Endothelial cell of umbilical vein (primary cell): ENCODE measurements around the gene RAB3IL1. TPM values are rescaled to one million over a fixed set of nuclear protein-coding genes. Genes with fewer than 3 reads are reported as not detected.

ENCODE experiments used
- BruUV-seq: library from RNA; stranded (reverse); fragments of 400-500 nt; replicated peaks from 2 replicates; lab custom pipeline; 2021; lab: Mats Ljungman, UMichigan
- CTCF ChIA-PET: fragments of 300-600, 350-600 bp; sonication (Branson Sonifier 250); formaldehyde crosslinking; loops from one replicate; lab custom pipeline; 2021; ENCODE audit warnings: antibody characterized with exemption, inconsistent platforms; lab: Charles Lee
- POLR2A ChIA-PET: fragments of 300-600, 350-600 bp; sonication (Branson Sonifier 250); formaldehyde crosslinking; loops from one replicate; lab custom pipeline; 2021; ENCODE audit warnings: antibody characterized with exemption, inconsistent platforms; lab: Charles Lee
- DNase-seq: peaks from one replicate; pipeline ENCODE4 v3.0.0-alpha.2; 2011; ENCODE audit warnings: low read depth, low spot score
- FAIRE-seq: peaks from 2 replicates; lab custom pipeline; 2011; peaks lifted over from hg19 to GRCh38; lab: Jason Lieb, UNC
- H2AFZ ChIP-seq: 2 replicates; pipeline ENCODE4 v1.6.0; 2012; ENCODE audit warnings: low read depth, low read length, control low read depth, inconsistent platforms
- H3K27ac ChIP-seq: 2 replicates; pipeline ENCODE4 v1.5.1; 2011; ENCODE audit warnings: low read depth, mild to moderate bottlenecking, control low read depth, low read length, moderate library complexity; ENCODE audit not compliant: insufficient read depth
- H3K27me3 ChIP-seq, 2 experiments: 2 replicates each; pipeline versions ENCODE4 v1.6.0 to v1.6.1; 2011; ENCODE audit warnings: low read length in 2 of 2, mixed read lengths in 1 of 2; ENCODE audit not compliant: control insufficient read depth in 2 of 2, insufficient read depth in 2 of 2
- H3K36me3 ChIP-seq, 2 experiments: 2 replicates in 1 of 2; 3 replicates in 1 of 2; pipeline ENCODE4 v1.5.1; 2011; ENCODE audit warnings: low read length in 2 of 2, mild to moderate bottlenecking in 1 of 2, moderate library complexity in 1 of 2; ENCODE audit not compliant: control insufficient read depth in 2 of 2, insufficient read depth in 2 of 2; ENCODE audit errors: extremely low read depth in 1 of 2
- H3K4me1 ChIP-seq: 3 replicates; pipeline ENCODE4 v1.5.1; 2011; ENCODE audit warnings: mild to moderate bottlenecking, low read length; ENCODE audit not compliant: control insufficient read depth, insufficient read depth; ENCODE audit errors: extremely low read depth
- H3K4me2 ChIP-seq: 2 replicates; pipeline ENCODE4 v1.6.1; 2011; ENCODE audit warnings: low read length, control low read depth, mixed read lengths; ENCODE audit not compliant: insufficient read depth
- H3K4me3 ChIP-seq, 3 experiments: fragments of 200-600 bp in 1 of 3; sonication (generic), shearing (Covaris generic) in 1 of 3; replicated peaks in 1 of 3; 2 replicates each; pipeline ENCODE4 v1.5.1; 2011 to 2016; ENCODE audit warnings: control low read depth in 3 of 3, low read length in 3 of 3, mild to moderate bottlenecking in 2 of 3, inconsistent platforms in 1 of 3, low read depth in 1 of 3, moderate library complexity in 1 of 3; ENCODE audit not compliant: insufficient read depth in 1 of 3
- H3K79me2 ChIP-seq: 2 replicates; pipeline ENCODE4 v1.6.0; 2012; ENCODE audit warnings: low read length, inconsistent platforms; ENCODE audit not compliant: control insufficient read depth, insufficient read depth
- H3K9ac ChIP-seq: replicated peaks from 2 replicates; pipeline ENCODE3; 2011; ENCODE audit warnings: low read length, control low read depth; ENCODE audit not compliant: insufficient read depth; ENCODE audit errors: extremely low read depth
- H3K9me1 ChIP-seq: replicated peaks from 3 replicates; pipeline ENCODE4 v1.6.0; 2011; ENCODE audit warnings: mild to moderate bottlenecking, low read length; ENCODE audit not compliant: control insufficient read depth, insufficient read depth; ENCODE audit errors: extremely low read depth
- H3K9me3 ChIP-seq: replicated peaks from 2 replicates; pipeline ENCODE4 v1.5.1; 2012; ENCODE audit warnings: low read length, inconsistent platforms; ENCODE audit not compliant: control insufficient read depth, insufficient read depth
- H4K20me1 ChIP-seq: replicated peaks from 2 replicates; pipeline ENCODE3; 2011; ENCODE audit warnings: mild to moderate bottlenecking, low read length; ENCODE audit not compliant: control insufficient read depth, insufficient read depth; ENCODE audit errors: extremely low read depth
- EZH2 ChIP-seq: IDR thresholded peaks from 2 replicates; pipeline ENCODE4 v1.6.1; 2012; ENCODE audit warnings: borderline replicate concordance, low read depth, mild to moderate bottlenecking, moderate library complexity, low read length, inconsistent platforms; ENCODE audit not compliant: severe bottlenecking
- FOS ChIP-seq: IDR thresholded peaks from 2 replicates; pipeline ENCODE4 v1.6.1; 2011; ENCODE audit warnings: mild to moderate bottlenecking, low read length, moderate library complexity, borderline replicate concordance; ENCODE audit not compliant: insufficient read depth
- GATA2 ChIP-seq: IDR thresholded peaks from 2 replicates; pipeline ENCODE4 v1.7.0; 2011; ENCODE audit warnings: low read depth, mild to moderate bottlenecking, moderate library complexity, mixed read lengths, low read length; ENCODE audit not compliant: insufficient read length, insufficient read depth
- JUN ChIP-seq: IDR thresholded peaks from 2 replicates; pipeline ENCODE4 v1.6.1; 2011; ENCODE audit warnings: borderline replicate concordance, low read depth; ENCODE audit not compliant: insufficient read length, insufficient read depth
- MYC ChIP-seq: IDR thresholded peaks from one replicate; pipeline ENCODE4 v1.6.1; 2011; ENCODE audit warnings: mild to moderate bottlenecking, low read depth, low read length
- POLR2A ChIP-seq: IDR thresholded peaks from 2 replicates; pipeline ENCODE4 v1.6.1; 2012; ENCODE audit warnings: low read depth, mild to moderate bottlenecking, control low read depth, low read length
- POLR2AphosphoS5 ChIP-seq: IDR thresholded peaks from 2 replicates; pipeline ENCODE4 v1.6.1; 2012; ENCODE audit warnings: low read depth, mild to moderate bottlenecking, control low read depth, low read length, moderate library complexity; ENCODE audit not compliant: insufficient read depth
- dilution Hi-C: fragments of 300-500 bp; cut with MboI; formaldehyde crosslinking; loops from one replicate; pipeline ENCODE4 v1.15.0; 2019; ENCODE audit warnings: low sequenced_read_pairs; ENCODE audit not compliant: extremely low pct_ligation_motif_present
- intact Hi-C: fragments of 100-400 bp; cut with micrococcal nuclease; formaldehyde crosslinking; loops from one replicate; pipeline ENCODE4 v1.10.0; 2022
- polyA plus RNA-seq, 4 experiments: library from polyadenylated mRNA; depleted of rRNA in 3 of 4; stranded (reverse) in 3 of 4; unstranded in 1 of 4; fragments of >200 nt; gene quantifications; 2 replicates each; pipeline versions ENCODE4 v1.2.1 to v1.2.3, GENCODE V29; 2011 to 2012; ENCODE audit warnings: missing spikeins in 1 of 4
- total RNA-seq: library from RNA; stranded (reverse); gene quantifications from 2 replicates; pipeline ENCODE4 v1.2.3, GENCODE V29; 2021
- TF ChIP-seq, protein P1 (sequence below), 2 donors: IDR thresholded peaks; 1 replicate in 1 of 2; 2 replicates in 1 of 2; pipeline ENCODE4 v1.5.1; 2011; ENCODE audit warnings: low read length in 2 of 2, mild to moderate bottlenecking in 2 of 2, moderate library complexity in 2 of 2, control low read depth in 1 of 2, inconsistent platforms in 1 of 2, low read depth in 1 of 2; ENCODE audit not compliant: insufficient read depth in 1 of 2; ENCODE audit errors: extremely low read depth in 1 of 2
- TF ChIP-seq, protein P2 (sequence below): IDR thresholded peaks from 2 replicates; pipeline ENCODE4 v1.6.1; 2011; ENCODE audit not compliant: insufficient read depth, insufficient read length

Gene RAB3IL1
- total and polyA plus RNA-seq, 2 donors (not counting 3 experiments of a cell fraction or from before 2014, with no cell fraction given): 1.8 to 3.6 TPM

DNA sequence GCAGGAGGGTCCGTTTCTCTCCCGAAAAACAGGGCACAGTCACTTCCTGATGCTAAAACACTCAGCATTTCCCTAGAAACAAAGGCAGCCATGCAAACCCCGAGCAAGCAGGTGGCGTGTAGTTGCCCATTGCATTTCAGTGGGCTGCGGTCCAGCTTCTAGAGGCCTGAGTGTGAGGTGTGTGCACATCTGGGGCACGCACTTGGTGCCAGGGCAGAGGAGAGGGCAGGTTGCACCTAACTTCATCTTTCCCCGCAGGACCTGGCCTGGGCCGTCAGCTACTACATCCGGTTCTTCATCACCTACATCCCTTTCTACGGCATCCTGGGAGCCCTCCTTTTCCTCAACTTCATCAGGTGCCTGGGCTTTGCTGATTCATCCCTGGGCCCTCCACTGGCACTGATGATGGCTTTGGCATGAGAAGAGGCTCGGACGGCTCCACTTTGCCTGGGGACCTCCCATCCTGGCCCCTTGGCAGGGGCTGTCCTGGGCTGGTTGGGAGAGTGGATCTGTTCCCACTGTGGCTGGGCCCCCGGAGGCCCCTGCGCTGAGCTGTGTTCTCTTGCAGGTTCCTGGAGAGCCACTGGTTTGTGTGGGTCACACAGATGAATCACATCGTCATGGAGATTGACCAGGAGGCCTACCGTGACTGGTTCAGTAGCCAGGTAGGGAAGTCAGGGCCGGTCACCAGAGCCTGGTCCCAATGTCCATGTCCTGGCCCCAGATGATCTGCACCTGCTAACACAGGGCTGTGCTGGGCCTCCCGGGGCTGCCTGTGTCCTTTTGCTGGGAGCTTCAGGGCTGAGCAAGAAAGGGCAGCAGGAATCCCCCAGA lies 54.4 kb downstream of the RAB3IL1 start:
- ChIA-PET CTCF (interaction anchor here (1.1 to 1.5 kb wide), 2 partner anchors 66 to 219 kb away, joined by 3 to 5 read pairs; no protein-coding TSS in a partner anchor), POLR2A (no interaction called here)
- Histone ChIP-seq H3K27ac (no peak overlapping the region), H3K9ac (no peak overlapping the region), H2AFZ (no peak overlapping the region), H3K79me2 (no peaks in the 10 kb centered on the region), H3K4me3 (no peak overlapping the region), H3K36me3 (peaks cover 18 to 30% of the 10 kb centered on the region in 2 experiments), H4K20me1 (no peaks in the 10 kb centered on the region), H3K4me2 (no peak overlapping the region), H3K27me3 (no peaks in the 10 kb centered on the region), H3K9me3 (no peaks in the 10 kb centered on the region), H3K9me1 (no peaks in the 10 kb centered on the region), H3K4me1 (no peaks in the 10 kb centered on the region)
- TF ChIP-seq POLR2AphosphoS5: peak; percentile 12
- TF ChIP-seq, protein P1, sequence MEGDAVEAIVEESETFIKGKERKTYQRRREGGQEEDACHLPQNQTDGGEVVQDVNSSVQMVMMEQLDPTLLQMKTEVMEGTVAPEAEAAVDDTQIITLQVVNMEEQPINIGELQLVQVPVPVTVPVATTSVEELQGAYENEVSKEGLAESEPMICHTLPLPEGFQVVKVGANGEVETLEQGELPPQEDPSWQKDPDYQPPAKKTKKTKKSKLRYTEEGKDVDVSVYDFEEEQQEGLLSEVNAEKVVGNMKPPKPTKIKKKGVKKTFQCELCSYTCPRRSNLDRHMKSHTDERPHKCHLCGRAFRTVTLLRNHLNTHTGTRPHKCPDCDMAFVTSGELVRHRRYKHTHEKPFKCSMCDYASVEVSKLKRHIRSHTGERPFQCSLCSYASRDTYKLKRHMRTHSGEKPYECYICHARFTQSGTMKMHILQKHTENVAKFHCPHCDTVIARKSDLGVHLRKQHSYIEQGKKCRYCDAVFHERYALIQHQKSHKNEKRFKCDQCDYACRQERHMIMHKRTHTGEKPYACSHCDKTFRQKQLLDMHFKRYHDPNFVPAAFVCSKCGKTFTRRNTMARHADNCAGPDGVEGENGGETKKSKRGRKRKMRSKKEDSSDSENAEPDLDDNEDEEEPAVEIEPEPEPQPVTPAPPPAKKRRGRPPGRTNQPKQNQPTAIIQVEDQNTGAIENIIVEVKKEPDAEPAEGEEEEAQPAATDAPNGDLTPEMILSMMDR (IDR thresholded peaks at IDR 0.05; ENCODE audit: extremely low read depth in 1 of 2, insufficient read depth in 1 of 2, low read depth in 1 of 2, low read length in 2 of 2): no peak
- intact Hi-C loops: no loop called here
- no TSS peak for BruUV-seq
- no peak for DNase-seq
- FAIRE-seq: no peak
- dilution Hi-C loops: no loop called here

DNA sequence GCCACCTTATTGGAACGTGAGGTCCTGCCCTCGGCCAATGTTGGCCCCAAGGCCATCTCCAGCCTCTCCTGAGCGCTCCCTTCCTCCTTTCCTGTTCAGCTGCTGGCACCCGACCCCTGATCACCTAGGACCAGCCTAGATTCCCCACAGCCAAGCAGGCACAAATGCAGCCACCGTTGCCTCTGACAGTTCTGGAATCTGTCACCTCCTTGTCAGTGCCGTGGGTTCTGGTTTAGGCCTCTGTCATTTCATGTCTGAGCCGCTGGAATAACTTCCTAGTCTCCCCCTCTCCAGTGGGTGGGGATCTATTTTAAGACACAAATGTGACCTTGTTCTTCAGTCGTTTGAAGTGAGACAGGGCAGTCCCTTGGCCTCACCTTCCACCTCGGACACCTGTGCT lies 55.7 kb downstream of the RAB3IL1 start:
- BruUV-seq: no TSS peak
- FAIRE-seq: no peak
- H3K9me3 ChIP-seq: no peaks in the 10 kb centered on the region
- H3K4me1 ChIP-seq: no peaks in the 10 kb centered on the region
- no peak overlapping the region for H3K27ac ChIP-seq
- dilution Hi-C loops (no loop called here), intact Hi-C loops (no loop called here)
- no peaks in the 10 kb centered on the region for H3K9me1 ChIP-seq
- ChIA-PET POLR2A (no interaction called here), CTCF (interaction anchor here (0.6 to 1.5 kb wide), 2 partner anchors 220 to 1908 kb away, joined by 3 to 5 read pairs; no protein-coding TSS in a partner anchor)
- no peaks in the 10 kb centered on the region for H4K20me1 ChIP-seq
- no peak overlapping the region for H3K9ac ChIP-seq
- no peak for DNase-seq
- no peak overlapping the region for H3K4me2 ChIP-seq
- no peaks in the 10 kb centered on the region for H3K27me3 ChIP-seq
- H2AFZ ChIP-seq: no peak overlapping the region
- peaks cover 22 to 42% of the 10 kb centered on the region in 2 experiments for H3K36me3 ChIP-seq
- no peak overlapping the region for H3K4me3 ChIP-seq
- TF ChIP-seq FOS: no peak
- TF ChIP-seq, protein P2, sequence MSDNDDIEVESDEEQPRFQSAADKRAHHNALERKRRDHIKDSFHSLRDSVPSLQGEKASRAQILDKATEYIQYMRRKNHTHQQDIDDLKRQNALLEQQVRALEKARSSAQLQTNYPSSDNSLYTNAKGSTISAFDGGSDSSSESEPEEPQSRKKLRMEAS: no peak
- TF ChIP-seq EZH2: no peak
- TF ChIP-seq, protein P1 (IDR thresholded peaks at IDR 0.05; ENCODE audit: extremely low read depth in 1 of 2, insufficient read depth in 1 of 2, low read depth in 1 of 2, low read length in 2 of 2): no peak
- TF ChIP-seq MYC: no peak
- TF ChIP-seq JUN: no peak
- no peak for TF ChIP-seq GATA2
- TF ChIP-seq POLR2A: no peak
- no peak for TF ChIP-seq POLR2AphosphoS5
- no peaks in the 10 kb centered on the region for H3K79me2 ChIP-seq
